ENCODE data around the gene PTPRE. TPM values are rescaled to one million over a fixed set of nuclear protein-coding genes. Genes with fewer than 3 reads are reported as not detected.

Gene PTPRE
- total RNA-seq, 1 experiment from 2014 or later = 20.4 TPM

DNA sequence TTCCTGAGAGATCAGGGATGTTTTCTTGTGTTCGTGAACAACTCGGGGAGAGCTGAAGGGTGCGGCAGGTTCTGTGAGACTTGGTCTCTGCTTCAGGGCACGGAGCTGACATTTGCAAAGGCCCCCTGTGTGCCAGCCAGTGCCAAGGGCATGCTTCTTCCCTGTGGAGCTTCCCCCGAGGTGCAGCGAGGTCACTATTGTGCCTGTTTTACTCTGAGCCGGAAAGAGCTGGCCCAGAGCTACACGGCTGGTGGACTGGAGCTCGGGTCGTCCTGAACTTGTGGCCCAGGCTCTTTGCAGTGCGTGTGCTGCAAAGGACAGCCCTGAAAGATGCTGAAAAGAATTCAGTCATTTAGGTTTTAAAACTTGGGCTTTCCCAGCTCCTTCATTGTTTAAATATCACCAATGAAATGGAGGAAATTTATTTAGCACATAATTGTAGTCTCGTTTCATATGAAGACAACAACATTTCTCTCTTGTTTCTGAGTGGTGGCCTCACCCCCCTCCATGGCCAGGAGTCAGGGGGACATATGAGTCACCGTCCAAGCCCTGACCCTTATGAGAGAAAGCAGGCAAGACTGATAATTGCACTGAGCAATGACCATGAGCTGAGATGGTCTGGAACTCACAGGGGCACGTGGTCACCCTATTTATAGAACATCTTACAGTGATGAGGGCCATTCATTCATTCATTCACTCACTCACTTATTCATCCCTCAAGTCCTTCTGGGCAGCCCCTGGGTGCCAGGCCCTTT, 102.6 kb downstream of the PTPRE start:
- no peak overlapping the region for H3K4me2 ChIP-seq (ENCODE audit: low read depth, low read length, poor library complexity, severe bottlenecking)
- H3K9ac ChIP-seq (ENCODE audit: low read length) = no peak overlapping the region
- no peaks in the 10 kb centered on the region for H3K27me3 ChIP-seq (ENCODE audit: low read length)
- no peaks in the 10 kb centered on the region for H3K9me2 ChIP-seq (replicated peaks; ENCODE audit: insufficient read depth, low read length)
- no peak overlapping the region for H3K27ac ChIP-seq (ENCODE audit: low read length)
- H3K4me1 ChIP-seq (ENCODE audit: low read length) = no peaks in the 10 kb centered on the region
- no peaks in the 10 kb centered on the region for H4K20me1 ChIP-seq (ENCODE audit: insufficient read depth, low read depth, low read length)
- no peaks in the 10 kb centered on the region for H3K9me3 ChIP-seq (ENCODE audit: low read length)
- no peaks in the 10 kb centered on the region for H3K36me3 ChIP-seq (ENCODE audit: insufficient read depth, low read length)
- H2AFZ ChIP-seq (ENCODE audit: low read length) = no peak overlapping the region
- no peaks in the 10 kb centered on the region for H3K79me2 ChIP-seq (ENCODE audit: low read length)
- DNase-seq = no peak
- H3K4me3 ChIP-seq (ENCODE audit: low read length) = no peak overlapping the region

DNA sequence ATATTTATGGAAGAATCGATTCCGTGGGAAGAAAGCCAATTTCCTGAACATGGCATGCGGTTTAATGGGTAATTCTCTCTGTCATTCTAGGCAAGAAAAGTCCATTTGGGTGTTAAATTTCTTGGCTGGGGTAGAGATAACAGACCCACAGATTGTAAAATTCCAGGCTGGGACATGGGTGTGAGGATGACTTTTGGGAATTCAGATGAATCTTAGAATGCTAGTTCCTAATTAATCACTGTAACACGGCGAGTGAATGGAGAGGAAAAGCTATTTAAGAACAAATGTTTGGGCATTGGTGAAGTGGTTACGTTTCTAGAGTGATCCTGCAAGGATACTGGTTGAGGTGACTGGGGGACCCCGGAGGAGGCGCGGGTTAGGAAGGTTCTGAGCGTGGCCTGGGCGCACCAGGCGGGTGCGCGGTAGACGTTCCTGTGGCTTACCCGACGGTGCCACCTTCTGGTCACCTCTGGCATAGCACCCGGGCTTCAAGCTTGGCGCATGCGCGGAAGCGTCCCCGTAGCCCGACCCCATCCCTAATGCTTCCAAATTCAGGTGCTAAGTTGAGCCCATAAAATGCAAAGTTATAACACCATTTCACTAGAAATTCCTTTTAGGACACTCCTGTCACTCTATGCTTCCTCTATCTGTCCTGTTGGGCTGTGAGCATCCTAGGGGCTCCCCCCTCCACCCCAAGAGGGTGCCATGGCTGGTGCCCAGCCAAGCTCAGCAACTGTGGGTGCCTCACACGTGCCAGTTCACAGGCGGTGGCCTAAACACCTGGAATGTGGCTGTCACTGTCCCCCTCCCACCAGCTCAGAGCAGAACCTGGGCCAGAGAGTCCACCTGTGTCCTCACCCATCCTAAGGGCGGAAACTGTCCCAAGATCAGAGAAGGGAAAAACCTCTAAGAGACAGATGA, 104.4 kb downstream of the PTPRE start:
- no peaks in the 10 kb centered on the region for H3K27me3 ChIP-seq (ENCODE audit: low read length)
- H3K4me2 ChIP-seq (ENCODE audit: low read depth, low read length, poor library complexity, severe bottlenecking) = no peak overlapping the region
- no peak overlapping the region for H2AFZ ChIP-seq (ENCODE audit: low read length)

GRCh38 chr10:128013626-128014025, 106.7 kb downstream of the PTPRE start:
- H3K79me2 ChIP-seq (ENCODE audit: low read length) = no peaks in the 10 kb centered on the region
- no peak overlapping the region for H3K4me3 ChIP-seq (ENCODE audit: low read length)
- H3K36me3 ChIP-seq (ENCODE audit: insufficient read depth, low read length) = no peaks in the 10 kb centered on the region
- H3K27ac ChIP-seq (ENCODE audit: low read length) = no peak overlapping the region
- no peak overlapping the region for H2AFZ ChIP-seq (ENCODE audit: low read length)
- H3K4me1 ChIP-seq (ENCODE audit: low read length) = peaks cover 9% of the 10 kb centered on the region
- H3K9me2 ChIP-seq (replicated peaks; ENCODE audit: insufficient read depth, low read length) = no peaks in the 10 kb centered on the region
- H3K27me3 ChIP-seq (ENCODE audit: low read length) = no peaks in the 10 kb centered on the region
- H3K4me2 ChIP-seq (ENCODE audit: low read depth, low read length, poor library complexity, severe bottlenecking) = no peak overlapping the region
- no peaks in the 10 kb centered on the region for H3K9me3 ChIP-seq (ENCODE audit: low read length)
- H3K9ac ChIP-seq (ENCODE audit: low read length) = no peak overlapping the region
- no peak for DNase-seq
- H4K20me1 ChIP-seq (ENCODE audit: insufficient read depth, low read depth, low read length) = no peaks in the 10 kb centered on the region

More for the DNA sequence above, 104.4 kb downstream of the PTPRE start:
- Histone ChIP-seq H3K27ac (ENCODE audit: low read length) (no peak overlapping the region), H3K9me3 (ENCODE audit: low read length) (no peaks in the 10 kb centered on the region), H3K79me2 (ENCODE audit: low read length) (no peaks in the 10 kb centered on the region), H3K9ac (ENCODE audit: low read length) (no peak overlapping the region), H3K4me1 (ENCODE audit: low read length) (no peaks in the 10 kb centered on the region), H4K20me1 (ENCODE audit: insufficient read depth, low read depth, low read length) (no peaks in the 10 kb centered on the region), H3K4me3 (ENCODE audit: low read length) (no peak overlapping the region), H3K9me2 (replicated peaks; ENCODE audit: insufficient read depth, low read length) (no peaks in the 10 kb centered on the region), H3K36me3 (ENCODE audit: insufficient read depth, low read length) (no peaks in the 10 kb centered on the region)
- DNase-seq = peak; percentile 92

GRCh38 chr10:128014236-128014635, 107.3 kb downstream of the PTPRE start:
- Histone ChIP-seq H3K4me1 (ENCODE audit: low read length) (peaks cover 11% of the 10 kb centered on the region), H3K36me3 (ENCODE audit: insufficient read depth, low read length) (no peaks in the 10 kb centered on the region), H3K27me3 (ENCODE audit: low read length) (no peaks in the 10 kb centered on the region), H3K4me2 (ENCODE audit: low read depth, low read length, poor library complexity, severe bottlenecking) (no peak overlapping the region), H3K79me2 (ENCODE audit: low read length) (no peaks in the 10 kb centered on the region), H3K9me3 (ENCODE audit: low read length) (no peaks in the 10 kb centered on the region), H3K4me3 (ENCODE audit: low read length) (no peak overlapping the region), H3K9me2 (replicated peaks; ENCODE audit: insufficient read depth, low read length) (no peaks in the 10 kb centered on the region), H3K27ac (ENCODE audit: low read length) (no peak overlapping the region), H3K9ac (ENCODE audit: low read length) (no peak overlapping the region), H2AFZ (ENCODE audit: low read length) (no peak overlapping the region), H4K20me1 (ENCODE audit: insufficient read depth, low read depth, low read length) (no peaks in the 10 kb centered on the region)
- DNase-seq = no peak

DNA sequence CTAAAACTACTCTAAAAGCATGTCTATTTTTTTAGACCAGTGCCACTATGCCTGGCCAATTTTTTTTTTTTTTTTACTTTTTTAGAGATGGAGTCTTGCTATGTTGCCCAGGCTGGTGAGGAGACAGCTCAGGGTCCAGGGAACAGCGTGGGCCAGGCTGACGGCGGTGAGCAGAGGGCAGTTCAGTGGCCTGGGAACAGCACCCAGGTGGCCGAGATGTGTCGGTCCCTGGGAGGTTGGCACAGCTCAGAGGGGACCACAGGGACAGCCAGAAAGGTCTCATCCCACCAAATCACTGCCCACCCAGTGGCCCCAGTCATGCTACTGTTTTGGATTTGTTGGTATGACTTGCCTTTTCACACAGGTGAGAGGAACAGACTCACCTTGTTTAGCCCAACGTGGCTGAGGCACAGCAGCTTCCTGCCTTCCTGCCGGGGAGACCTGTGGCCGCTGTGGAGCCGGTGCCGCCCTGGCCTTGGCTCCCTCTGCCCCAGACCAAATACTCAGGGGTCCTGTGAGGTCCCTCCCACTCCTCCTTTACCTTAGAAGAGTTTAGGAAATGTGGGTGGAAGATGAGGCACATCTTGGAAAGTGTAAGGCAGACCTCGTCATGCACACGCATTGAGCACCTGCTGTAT, 109.6 kb downstream of the PTPRE start:
- Histone ChIP-seq H3K9ac (ENCODE audit: low read length) (no peak overlapping the region), H3K4me1 (ENCODE audit: low read length) (peaks cover 11% of the 10 kb centered on the region), H3K36me3 (ENCODE audit: insufficient read depth, low read length) (no peaks in the 10 kb centered on the region), H4K20me1 (ENCODE audit: insufficient read depth, low read depth, low read length) (no peaks in the 10 kb centered on the region), H3K9me2 (replicated peaks; ENCODE audit: insufficient read depth, low read length) (no peaks in the 10 kb centered on the region), H3K79me2 (ENCODE audit: low read length) (no peaks in the 10 kb centered on the region), H3K27me3 (ENCODE audit: low read length) (no peaks in the 10 kb centered on the region), H3K4me2 (ENCODE audit: low read depth, low read length, poor library complexity, severe bottlenecking) (no peak overlapping the region), H3K27ac (ENCODE audit: low read length) (no peak overlapping the region), H3K4me3 (ENCODE audit: low read length) (no peak overlapping the region), H2AFZ (ENCODE audit: low read length) (no peak overlapping the region), H3K9me3 (ENCODE audit: low read length) (no peaks in the 10 kb centered on the region)
- no peak for DNase-seq

GRCh38 chr10:128017822-128018221, 110.9 kb downstream of the PTPRE start:
- Histone ChIP-seq H2AFZ (ENCODE audit: low read length) (peak overlapping the region; percentile 55; the same call in 1 of the 2 replicates), H3K9me3 (ENCODE audit: low read length) (no peaks in the 10 kb centered on the region), H4K20me1 (ENCODE audit: insufficient read depth, low read depth, low read length) (no peaks in the 10 kb centered on the region), H3K4me1 (ENCODE audit: low read length) (peaks cover 11% of the 10 kb centered on the region), H3K36me3 (ENCODE audit: insufficient read depth, low read length) (no peaks in the 10 kb centered on the region), H3K9ac (ENCODE audit: low read length) (peak overlapping the region; percentile 51), H3K4me3 (ENCODE audit: low read length) (peak overlapping the region; percentile 31; the same call in 1 of the 2 replicates), H3K4me2 (ENCODE audit: low read depth, low read length, poor library complexity, severe bottlenecking) (peak overlapping the region; percentile 35), H3K79me2 (ENCODE audit: low read length) (no peaks in the 10 kb centered on the region), H3K27me3 (ENCODE audit: low read length) (no peaks in the 10 kb centered on the region), H3K9me2 (replicated peaks; ENCODE audit: insufficient read depth, low read length) (no peaks in the 10 kb centered on the region), H3K27ac (ENCODE audit: low read length) (no peak overlapping the region)
- DNase-seq = no peak

DNA sequence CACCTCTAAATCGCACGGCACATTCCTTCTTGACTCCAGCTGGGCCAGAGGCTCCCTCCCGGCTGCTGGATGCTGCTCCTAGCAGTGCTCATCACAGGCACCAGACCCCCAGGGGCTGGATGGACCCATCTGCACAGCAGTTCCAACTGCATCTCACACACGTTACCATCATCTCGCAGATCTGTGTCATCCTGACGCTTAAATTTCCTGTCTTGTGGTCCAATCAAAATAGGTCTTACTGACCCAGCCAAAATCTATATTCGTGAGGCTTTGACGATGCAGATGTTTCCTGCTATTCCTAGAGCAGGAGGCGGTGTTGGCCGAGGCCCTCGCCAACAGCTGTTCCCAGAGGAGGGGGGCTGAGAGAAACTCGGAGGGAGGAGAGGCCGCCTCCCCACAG, 111.3 kb downstream of the PTPRE start:
- H2AFZ ChIP-seq (ENCODE audit: low read length) = peak overlapping the region; percentile 55; the same call in 1 of the 2 replicates
- H3K4me3 ChIP-seq (ENCODE audit: low read length) = peak overlapping the region; percentile 31; the same call in 1 of the 2 replicates
- no peak overlapping the region for H3K27ac ChIP-seq (ENCODE audit: low read length)
- DNase-seq = peak; percentile 54
- H3K4me1 ChIP-seq (ENCODE audit: low read length) = peaks cover 11% of the 10 kb centered on the region
- no peaks in the 10 kb centered on the region for H3K27me3 ChIP-seq (ENCODE audit: low read length)
- H3K9ac ChIP-seq (ENCODE audit: low read length) = peak overlapping the region; percentile 51
- peak overlapping the region; percentile 35 for H3K4me2 ChIP-seq (ENCODE audit: low read depth, low read length, poor library complexity, severe bottlenecking)
- no peaks in the 10 kb centered on the region for H3K9me2 ChIP-seq (replicated peaks; ENCODE audit: insufficient read depth, low read length)
- H3K36me3 ChIP-seq (ENCODE audit: insufficient read depth, low read length) = no peaks in the 10 kb centered on the region
- H4K20me1 ChIP-seq (ENCODE audit: insufficient read depth, low read depth, low read length) = no peaks in the 10 kb centered on the region
- H3K9me3 ChIP-seq (ENCODE audit: low read length) = no peaks in the 10 kb centered on the region
- H3K79me2 ChIP-seq (ENCODE audit: low read length) = no peaks in the 10 kb centered on the region

DNA sequence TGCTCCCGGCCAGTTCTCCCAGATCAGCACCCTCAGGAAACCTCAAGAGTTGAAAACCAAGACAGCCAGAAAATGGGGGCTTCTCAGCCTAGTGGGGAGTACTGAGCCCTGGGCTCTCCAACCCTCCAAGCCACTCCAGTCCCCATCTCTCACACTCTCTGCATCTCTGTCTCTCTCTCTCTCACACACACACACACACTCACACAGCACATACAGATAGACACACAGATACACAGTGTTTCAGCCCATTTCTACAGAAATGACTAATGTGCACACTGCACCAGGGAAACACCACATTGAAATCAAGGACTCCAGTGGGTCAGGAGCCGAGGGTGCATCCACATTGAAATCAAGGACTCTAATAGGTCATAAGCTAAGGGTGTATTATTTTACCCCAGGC, 111.8 kb downstream of the PTPRE start:
- Histone ChIP-seq H3K4me1 (ENCODE audit: low read length) (peaks cover 11% of the 10 kb centered on the region), H3K79me2 (ENCODE audit: low read length) (no peaks in the 10 kb centered on the region), H3K4me3 (ENCODE audit: low read length) (peak overlapping the region; percentile 31; the same call in 1 of the 2 replicates), H3K9me2 (replicated peaks; ENCODE audit: insufficient read depth, low read length) (no peaks in the 10 kb centered on the region), H3K9ac (ENCODE audit: low read length) (peak overlapping the region; percentile 51), H3K36me3 (ENCODE audit: insufficient read depth, low read length) (no peaks in the 10 kb centered on the region), H3K27ac (ENCODE audit: low read length) (no peak overlapping the region), H2AFZ (ENCODE audit: low read length) (peak overlapping the region; percentile 55; the same call in 1 of the 2 replicates), H3K4me2 (ENCODE audit: low read depth, low read length, poor library complexity, severe bottlenecking) (peak overlapping the region; percentile 35), H3K27me3 (ENCODE audit: low read length) (no peaks in the 10 kb centered on the region), H4K20me1 (ENCODE audit: insufficient read depth, low read depth, low read length) (no peaks in the 10 kb centered on the region), H3K9me3 (ENCODE audit: low read length) (no peaks in the 10 kb centered on the region)
- no peak for DNase-seq
